NT2/D1 (cell line): Measurements from ENCODE around the gene CELSR1.

Source experiments
- YY1 ChIP-seq: IDR thresholded peaks from 2 replicates; pipeline ENCODE4 v1.6.1; 2011; ENCODE audit not compliant: insufficient read length, insufficient read depth
- ZNF274 ChIP-seq: IDR thresholded peaks from 2 replicates; pipeline ENCODE4 v1.6.1; 2011; ENCODE audit warnings: mild to moderate bottlenecking, low read depth, low read length

DNA sequence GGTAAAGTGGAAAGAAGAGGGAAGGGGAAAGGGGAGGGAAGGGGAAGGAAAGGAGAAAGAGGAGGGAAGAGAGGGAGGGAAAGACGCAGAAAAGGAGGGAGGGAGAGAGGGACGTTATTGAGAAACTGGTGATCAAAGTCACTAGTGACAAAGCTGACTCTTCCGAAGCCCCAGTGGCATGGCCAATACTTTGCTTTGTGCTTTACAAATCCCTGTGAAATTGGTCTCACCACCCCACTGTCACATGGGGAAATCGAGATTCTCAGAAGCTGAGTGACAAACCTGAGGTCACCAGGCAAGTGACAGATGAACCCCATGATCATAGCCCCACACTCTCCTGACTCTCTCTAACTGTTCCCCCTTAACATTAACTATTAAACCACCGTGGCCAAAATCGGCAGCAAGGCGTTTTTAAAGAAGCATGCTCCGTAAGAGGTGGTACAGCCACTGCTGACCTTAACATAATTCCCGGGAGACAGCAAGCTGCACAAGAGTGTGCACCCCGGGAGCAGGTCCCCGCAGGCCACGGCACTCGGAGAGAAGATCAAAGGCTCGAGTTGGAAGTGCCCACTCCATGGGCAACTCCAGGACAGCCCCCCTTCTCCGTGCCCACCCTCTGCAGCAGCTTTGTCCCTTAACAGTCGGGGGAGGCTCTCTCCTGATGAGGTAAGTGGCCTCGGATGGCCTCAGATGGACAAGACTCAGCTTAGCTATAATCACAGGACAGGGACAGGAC lies 34.8 kb downstream of the CELSR1 start:
- TF ChIP-seq YY1 (no peak), ZNF274 (no peak)
